ENCODE results near the gene BLCAP.

BLCAP gene

GRCh38 chr20:37513779-37514359 is 13.8 kb downstream of the BLCAP start:
- Histone ChIP-seq H3K36me3 (peaks cover 4% of the 10 kb centered on the region; the same call in 1 of the 2 replicates), H3K9me3 (no peaks in the 10 kb centered on the region), H3K27me3 (no peaks in the 10 kb centered on the region), H3K4me1 (0 out of 2 replicates have a peak, but pooled peaks cover 3% of the 10 kb centered on the region), H3K4me3 (ENCODE audit: low read depth, low read length) (no peak overlapping the region)
- no peak for TF ChIP-seq CTCF (IDR thresholded peaks at IDR 0.05; ENCODE audit: low read depth, low read length)
- no peak for DNase-seq

GRCh38 chr20:37511610-37512275 is 15.9 kb downstream of the BLCAP start:
- Histone ChIP-seq H3K4me3 (ENCODE audit: low read depth, low read length) (no peak overlapping the region), H3K27me3 (no peaks in the 10 kb centered on the region), H3K9me3 (no peaks in the 10 kb centered on the region), H3K4me1 (no peaks in the 10 kb centered on the region), H3K36me3 (peaks cover 4% of the 10 kb centered on the region; the same call in 1 of the 2 replicates)
- no peak for TF ChIP-seq CTCF (IDR thresholded peaks at IDR 0.05; ENCODE audit: low read depth, low read length)
- DNase-seq, result no peak

- Histone ChIP-seq H3K36me3 (peaks cover under 1% of the 10 kb centered on the region; the same call in 1 of the 2 replicates), H3K9me3 (no peaks in the 10 kb centered on the region), H3K27me3 (no peaks in the 10 kb centered on the region), H3K4me3 (ENCODE audit: low read depth, low read length) (no peak overlapping the region), H3K4me1 (no peaks in the 10 kb centered on the region)
- no peak for TF ChIP-seq CTCF (IDR thresholded peaks at IDR 0.05; ENCODE audit: low read depth, low read length)
- no peak for DNase-seq
These were observed 17.4 kb downstream of the BLCAP start for GRCh38 chr20:37510226-37510625.

GRCh38 chr20:37506152-37506725 is 21.4 kb downstream of the BLCAP start:
- peaks cover 6% of the 10 kb centered on the region; the same call in 1 of the 2 replicates for H3K4me1 ChIP-seq

GRCh38 chr20:37505263-37506151 is 22.2 kb downstream of the BLCAP start:
- DNase-seq, result no peak
- H3K4me3 ChIP-seq (ENCODE audit: low read depth, low read length), result no peak overlapping the region
- no peak for TF ChIP-seq CTCF (IDR thresholded peaks at IDR 0.05; ENCODE audit: low read depth, low read length)
- H3K4me1 ChIP-seq, result peaks cover 6% of the 10 kb centered on the region; the same call in 1 of the 2 replicates
- H3K36me3 ChIP-seq, result no peaks in the 10 kb centered on the region; the same call in 1 of the 2 replicates
- no peaks in the 10 kb centered on the region for H3K9me3 ChIP-seq
- no peaks in the 10 kb centered on the region for H3K27me3 ChIP-seq

More at GRCh38 chr20:37506152-37506725, 21.4 kb downstream of the BLCAP start:
- H3K27me3 ChIP-seq, result no peaks in the 10 kb centered on the region
- no peak for TF ChIP-seq CTCF (IDR thresholded peaks at IDR 0.05; ENCODE audit: low read depth, low read length)
- no peaks in the 10 kb centered on the region for H3K9me3 ChIP-seq
- DNase-seq, result no peak
- H3K36me3 ChIP-seq, result no peaks in the 10 kb centered on the region; the same call in 1 of the 2 replicates
- H3K4me3 ChIP-seq (ENCODE audit: low read depth, low read length), result no peak overlapping the region

Measured in BE2C (cell line).